K562 (cell line): Measurements from ENCODE around the gene ETNK2. TPM values are rescaled to one million over a fixed set of nuclear protein-coding genes. Genes with fewer than 3 reads are reported as not detected.

ENCODE experiments used
- ATAC-seq: fragments of 200-7000 bp; cut with Tn5 transposase; 3 replicates; pipeline ENCODE4 v1.9.1; 2020; ENCODE audit warnings: moderate library complexity
- BruUV-seq: library from RNA; stranded (reverse); fragments of 400-500 nt; replicated peaks from 2 replicates; lab custom pipeline; 2021; lab: Mats Ljungman, UMichigan
- CTCF ChIA-PET: fragments of 300-600 bp; formaldehyde crosslinking; extraction: SDS; loops from one replicate; lab custom pipeline; 2021; ENCODE audit warnings: low intra/inter-chr PET ratio; lab: Yijun Ruan, JAX
- POLR2A ChIA-PET: fragments of 300-600, 350-650 bp; sonication (Branson Sonifier 250); formaldehyde crosslinking; extraction: SDS; loops from one replicate; lab custom pipeline; 2021; ENCODE audit warnings: antibody characterized with exemption, inconsistent platforms; lab: Yijun Ruan, JAX
- DNase-seq, 4 experiments: peaks; one replicate each; pipeline versions ENCODE4 v3.0.0 to v3.0.0-alpha.2; 2011 to 2018; ENCODE audit warnings: low spot score in 3 of 4, mixed read lengths in 3 of 4; ENCODE audit errors: extremely low read depth in 1 of 4
- FAIRE-seq: peaks from 2 replicates; lab custom pipeline; 2011; peaks lifted over from hg19 to GRCh38; lab: Jason Lieb, UNC
- H2AFZ ChIP-seq: 2 replicates; pipeline ENCODE4 v1.6.0; 2011; ENCODE audit warnings: low read depth, low read length, control low read depth, inconsistent platforms
- H3K27ac ChIP-seq: fragments of 200-600 bp; 3 replicates; pipeline ENCODE4 v1.8.0; 2011; ENCODE audit warnings: low read depth, mild to moderate bottlenecking, control low read depth, inconsistent platforms, low read length, moderate library complexity, mixed read lengths; ENCODE audit errors: extremely low read depth
- H3K27me3 ChIP-seq, 2 experiments: fragments of 300-600 bp in 1 of 2; 2 replicates in 1 of 2; 3 replicates in 1 of 2; pipeline versions ENCODE4 v1.6.0 to v1.8.0; 2011; ENCODE audit warnings: inconsistent platforms in 2 of 2, low read length in 2 of 2, mild to moderate bottlenecking in 1 of 2, mixed read lengths in 1 of 2, moderate library complexity in 1 of 2; ENCODE audit not compliant: control insufficient read depth in 2 of 2, insufficient read depth in 2 of 2
- H3K36me3 ChIP-seq: fragments of 300-600 bp; 3 replicates; pipeline ENCODE4 v1.8.0; 2011; ENCODE audit warnings: mild to moderate bottlenecking, low read length, inconsistent platforms; ENCODE audit not compliant: control insufficient read depth, insufficient read depth
- H3K4me1 ChIP-seq, 2 experiments: fragments of 200-600 bp in 1 of 2; replicated peaks in 1 of 2; 2 replicates in 1 of 2; 3 replicates in 1 of 2; pipeline versions ENCODE4 v1.5.1 to v1.8.0; 2011; ENCODE audit warnings: inconsistent platforms in 2 of 2, low read length in 2 of 2, mild to moderate bottlenecking in 1 of 2, mixed read lengths in 1 of 2, moderate library complexity in 1 of 2; ENCODE audit not compliant: control insufficient read depth in 2 of 2, insufficient read depth in 2 of 2
- H3K4me2 ChIP-seq: 2 replicates; pipeline ENCODE4 v1.6.1; 2011; ENCODE audit warnings: low read length, control low read depth, inconsistent platforms, mixed read lengths; ENCODE audit not compliant: insufficient read depth
- H3K4me3 ChIP-seq: fragments of 200-600 bp; sonication (generic), shearing (Covaris generic); 2 replicates; pipeline ENCODE4 v1.5.1; 2016; ENCODE audit warnings: control low read depth, inconsistent platforms
- H3K79me2 ChIP-seq: fragments of 200-600 bp; 3 replicates; pipeline ENCODE4 v1.8.0; 2011; ENCODE audit warnings: low read length, inconsistent platforms; ENCODE audit not compliant: control insufficient read depth, insufficient read depth
- H3K9ac ChIP-seq, 2 experiments: 2 replicates each; pipeline versions ENCODE4 v1.6.0 to v1.6.1; 2011; ENCODE audit warnings: low read depth in 2 of 2, low read length in 2 of 2, control low read depth in 1 of 2, inconsistent platforms in 1 of 2, mild to moderate bottlenecking in 1 of 2, mixed read lengths in 1 of 2; ENCODE audit not compliant: insufficient read depth in 1 of 2
- H3K9me1 ChIP-seq: one replicate; pipeline ENCODE4 v1.6.0; 2011; ENCODE audit warnings: inconsistent platforms, mild to moderate bottlenecking, low read length, moderate library complexity; ENCODE audit not compliant: control insufficient read depth, insufficient read depth
- H3K9me3 ChIP-seq: replicated peaks from 2 replicates; pipeline ENCODE4 v1.5.1; 2011; ENCODE audit warnings: low read depth, low read length, inconsistent platforms; ENCODE audit not compliant: control insufficient read depth, insufficient read depth
- H4K20me1 ChIP-seq: replicated peaks from 2 replicates; pipeline ENCODE4 v1.6.1; 2011; ENCODE audit warnings: low read length, inconsistent platforms, mixed read lengths; ENCODE audit not compliant: control insufficient read depth, insufficient read depth
- MTA3 ChIP-seq: fragments of 450-650 bp; formaldehyde crosslinking; IDR thresholded peaks from 2 replicates; pipeline ENCODE4 v1.6.1; 2017; ENCODE audit warnings: mild to moderate bottlenecking, borderline replicate concordance
- RAD21 ChIP-seq, 2 experiments: fragments of 250-450 bp in 1 of 2; fragments of 450-650 bp in 1 of 2; sonication (Bioruptor Pico) in 1 of 2; formaldehyde crosslinking in 1 of 2; IDR thresholded peaks in 1 of 2; conservative IDR thresholded peaks in 1 of 2; 2 replicates each; pipeline versions ENCODE4 v1.4.0 to v1.8.0; 2020 to 2022; ENCODE audit warnings: mild to moderate bottlenecking in 2 of 2, moderate library complexity in 1 of 2
- ZNF696 ChIP-seq: fragments of 250-450 bp; sonication (Bioruptor Pico); conservative IDR thresholded peaks from 2 replicates; pipeline ENCODE4 v1.4.0; 2020; ENCODE audit warnings: mild to moderate bottlenecking, moderate library complexity
- ZSCAN29 ChIP-seq: fragments of 450-650 bp; IDR thresholded peaks from 2 replicates; pipeline ENCODE4 v1.6.1; 2017
- WGBS: fragments of 100-300 bp; shearing (Covaris generic); methylation state at CpG from one replicate; pipeline ENCODE4 v1.1.6; 2016; ENCODE audit warnings: low coverage, mixed read lengths; ENCODE audit not compliant: insufficient coverage; ENCODE audit errors: missing lambda C conversion rate; 5-methylcytosine and 5-hydroxymethylcytosine counted together
- in situ Hi-C: fragments of 300-500 bp; cut with MboI; formaldehyde crosslinking; loops from 4 replicates; pipeline ENCODE4 v1.15.0; 2018; ENCODE audit warnings: inconsistent platforms, mixed read lengths
- intact Hi-C: fragments of 100-400 bp; cut with micrococcal nuclease; formaldehyde crosslinking; loops from 2 replicates; pipeline ENCODE4 v1.14.2; 2022
- polyA plus RNA-seq, 8 experiments: library from polyadenylated mRNA; depleted of rRNA in 4 of 8; stranded (reverse) in 5 of 8; unstranded in 3 of 8; fragments of >200 nt; fragmentation: Nextera tagmentation in 2 of 8; fragmentation: Illumina TruSeq in 1 of 8; extraction: Ambion mirVana in 2 of 8; extraction: Trizol in 1 of 8; gene quantifications; 2 replicates each; pipeline versions ENCODE4 v1.2.1 to v1.2.3, GENCODE V29; 2011 to 2014; ENCODE audit warnings: inconsistent platforms in 1 of 8, missing spikeins in 1 of 8
- total RNA-seq, 7 experiments: library from RNA; depleted of rRNA in 6 of 7; stranded (reverse); fragments of >200 nt in 6 of 7; fragmentation: Illumina TruSeq in 2 of 7; extraction: Trizol in 2 of 7; gene quantifications; 2 replicates each; pipeline versions ENCODE4 v1.2.1 to v1.2.3, GENCODE V29; 2011 to 2021; ENCODE audit warnings: low replicate concordance in 1 of 7
- TF ChIP-seq, protein P1 (sequence below), 3 experiments: IDR thresholded peaks in 2 of 3; conservative IDR thresholded peaks in 1 of 3; 2 replicates each; pipeline ENCODE4 v1.5.1; 2011 to 2012; ENCODE audit warnings: low read length in 3 of 3, mild to moderate bottlenecking in 3 of 3, control low read depth in 2 of 3, improper control_type of control experiment in 1 of 3, inconsistent platforms in 1 of 3, low read depth in 1 of 3, mixed read lengths in 1 of 3, moderate library complexity in 1 of 3; ENCODE audit not compliant: insufficient read depth in 2 of 3

Gene ETNK2
- total and polyA plus RNA-seq, 9 of the 15 experiments (the other 6 are each of a cell fraction or from before 2014, with no cell fraction given) = 0.03 to 0.38 (median 0.13) TPM; not detected in 4

DNA sequence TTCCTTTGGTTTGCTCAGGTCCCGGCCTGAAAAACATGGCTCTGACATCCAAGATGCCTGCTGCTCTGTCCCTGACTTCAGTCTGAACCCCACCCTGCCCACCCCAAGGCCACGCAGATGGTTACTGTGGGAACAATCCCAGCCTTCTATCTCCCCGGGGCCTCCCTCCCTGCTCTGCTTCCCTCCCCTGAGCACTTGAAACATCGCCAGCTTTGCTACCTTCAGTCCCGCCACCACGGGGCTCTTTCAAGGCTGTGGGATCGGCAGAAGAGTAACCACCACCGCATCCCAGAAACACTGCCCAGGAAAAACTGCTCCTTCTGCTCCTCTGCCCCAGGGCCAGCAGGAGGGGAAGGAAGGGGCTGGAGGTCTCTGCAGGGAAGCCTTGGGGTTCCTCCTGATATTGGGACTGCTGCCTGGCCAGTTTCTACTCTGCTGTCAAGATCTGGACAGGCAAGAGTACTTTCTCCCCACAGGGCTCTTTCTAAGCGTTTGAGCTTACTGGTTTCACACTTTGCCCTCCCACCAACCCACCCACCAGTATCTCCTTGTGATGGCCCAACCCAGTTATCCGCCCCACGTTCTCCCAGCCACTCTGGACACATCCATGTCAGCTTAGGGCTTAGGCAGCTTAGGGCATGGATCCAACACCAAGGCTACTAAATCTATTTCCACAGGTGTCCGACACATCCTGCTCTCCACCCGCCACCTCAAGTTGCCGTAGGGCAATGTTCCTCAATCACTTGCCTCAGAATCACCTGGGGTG, 8.4 kb downstream of the ETNK2 start:
- POLR2A ChIA-PET = interaction anchor here (0.6 kb wide), 2 partner anchors 395 to 664 kb away, joined by 3 read pairs; no protein-coding TSS in a partner anchor
- no peak overlapping the region for H2AFZ ChIP-seq
- no peak overlapping the region for H3K27ac ChIP-seq
- H3K9ac ChIP-seq = no peak overlapping the region
- no peaks in the 10 kb centered on the region for H3K79me2 ChIP-seq
- intact Hi-C loops = no loop called here
- no peak overlapping the region for H3K4me3 ChIP-seq
- FAIRE-seq (no peak), DNase-seq (no peak), ATAC-seq (no peak)
- no TSS peak for BruUV-seq
- no peak for TF ChIP-seq MTA3
- no peaks in the 10 kb centered on the region for H3K4me1 ChIP-seq
- CTCF ChIA-PET = no interaction called here
- no peaks in the 10 kb centered on the region for H3K9me3 ChIP-seq
- no peak overlapping the region for H3K4me2 ChIP-seq
- no peaks in the 10 kb centered on the region for H3K36me3 ChIP-seq
- in situ Hi-C loops = no loop called here
- H3K9me1 ChIP-seq = no peaks in the 10 kb centered on the region
- 2% methylated on average over 14 of the region's 14 CpGs for WGBS
- H4K20me1 ChIP-seq = peaks cover 12% of the 10 kb centered on the region
- peaks cover 22 to 35% of the 10 kb centered on the region in 2 experiments; a peak in 3 of 5 replicates for H3K27me3 ChIP-seq

DNA sequence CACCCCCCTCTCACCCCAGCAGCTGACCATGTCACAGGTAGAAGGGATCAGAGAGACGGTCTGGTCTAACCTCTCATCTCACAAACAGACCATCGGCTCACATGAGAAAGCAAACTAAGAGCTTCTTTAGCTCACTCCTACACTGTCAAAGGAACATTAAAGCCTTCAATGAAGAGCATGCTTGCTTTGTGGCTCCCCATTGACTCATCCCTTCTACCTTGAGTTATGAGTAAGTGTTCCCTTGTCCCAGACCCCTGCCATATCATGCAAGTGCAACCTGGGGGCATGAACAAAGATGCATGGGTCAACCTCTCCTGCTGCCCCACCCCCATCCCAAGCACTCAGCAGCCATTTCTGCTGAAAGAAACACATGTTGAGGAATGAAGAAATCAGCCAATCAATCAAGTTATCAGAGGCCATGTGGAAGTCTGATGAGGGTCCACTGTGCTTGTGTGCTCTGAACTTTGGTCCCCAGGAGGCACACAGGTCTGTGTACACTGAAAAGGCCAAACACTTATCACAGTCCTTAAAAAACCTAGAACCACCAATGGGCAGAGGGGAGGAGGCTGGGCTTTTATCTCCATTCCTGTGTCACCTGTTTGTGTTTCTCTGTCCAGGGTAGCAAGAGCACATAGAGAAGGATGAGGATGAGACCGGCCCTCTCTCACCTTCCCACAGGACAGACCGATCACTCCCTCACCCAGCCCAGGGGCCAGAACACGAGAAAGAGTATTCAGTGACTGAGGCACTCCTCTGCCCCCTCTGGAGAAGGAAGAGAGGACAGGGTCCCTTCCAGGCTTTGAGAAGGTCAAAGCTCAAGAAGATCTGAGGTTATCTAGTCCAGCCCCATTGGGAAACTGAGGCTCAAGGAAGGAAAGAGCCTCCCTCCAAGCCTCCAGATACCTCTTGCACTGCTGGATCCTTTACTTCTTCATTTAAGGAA, 9.5 kb downstream of the ETNK2 start:
- no peak overlapping the region for H3K4me3 ChIP-seq
- H3K9me3 ChIP-seq = no peaks in the 10 kb centered on the region
- CTCF ChIA-PET = no interaction called here
- H3K27ac ChIP-seq = no peak overlapping the region
- intact Hi-C loops (no loop called here), in situ Hi-C loops (no loop called here)
- no peak overlapping the region for H2AFZ ChIP-seq
- POLR2A ChIA-PET = interaction anchor here (0.5 to 1.1 kb wide), 4 partner anchors 12 to 231 kb away, joined by 3 to 4 read pairs (median 3); no protein-coding TSS in a partner anchor
- no peak for FAIRE-seq
- no peaks in the 10 kb centered on the region for H3K9me1 ChIP-seq
- no peak overlapping the region for H3K9ac ChIP-seq
- no peak for TF ChIP-seq ZNF696 (CRISPR knock-in tag)
- no peak for TF ChIP-seq ZSCAN29
- 0 out of 4 replicates have a peak, but pooled peaks of 1 of the 2 experiments have one; percentile 3 for TF ChIP-seq RAD21 (CRISPR knock-in tag; conservative IDR thresholded peaks at IDR 0.05 in 1 of 2, IDR thresholded peaks at IDR 0.05 in 1 of 2)
- TF ChIP-seq, protein P1, sequence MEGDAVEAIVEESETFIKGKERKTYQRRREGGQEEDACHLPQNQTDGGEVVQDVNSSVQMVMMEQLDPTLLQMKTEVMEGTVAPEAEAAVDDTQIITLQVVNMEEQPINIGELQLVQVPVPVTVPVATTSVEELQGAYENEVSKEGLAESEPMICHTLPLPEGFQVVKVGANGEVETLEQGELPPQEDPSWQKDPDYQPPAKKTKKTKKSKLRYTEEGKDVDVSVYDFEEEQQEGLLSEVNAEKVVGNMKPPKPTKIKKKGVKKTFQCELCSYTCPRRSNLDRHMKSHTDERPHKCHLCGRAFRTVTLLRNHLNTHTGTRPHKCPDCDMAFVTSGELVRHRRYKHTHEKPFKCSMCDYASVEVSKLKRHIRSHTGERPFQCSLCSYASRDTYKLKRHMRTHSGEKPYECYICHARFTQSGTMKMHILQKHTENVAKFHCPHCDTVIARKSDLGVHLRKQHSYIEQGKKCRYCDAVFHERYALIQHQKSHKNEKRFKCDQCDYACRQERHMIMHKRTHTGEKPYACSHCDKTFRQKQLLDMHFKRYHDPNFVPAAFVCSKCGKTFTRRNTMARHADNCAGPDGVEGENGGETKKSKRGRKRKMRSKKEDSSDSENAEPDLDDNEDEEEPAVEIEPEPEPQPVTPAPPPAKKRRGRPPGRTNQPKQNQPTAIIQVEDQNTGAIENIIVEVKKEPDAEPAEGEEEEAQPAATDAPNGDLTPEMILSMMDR (IDR thresholded peaks at IDR 0.05 in 2 of 3, conservative IDR thresholded peaks at IDR 0.05 in 1 of 3; ENCODE audit: insufficient read depth in 2 of 3, low read depth in 1 of 3, low read length in 3 of 3) = peak in 1 of 3 experiments; percentile 7; a peak in 1 of 6 replicates
- no peaks in the 10 kb centered on the region for H3K36me3 ChIP-seq
- WGBS = 0% methylated on average over 5 of the region's 5 CpGs
- H3K4me2 ChIP-seq = no peak overlapping the region
- no TSS peak for BruUV-seq
- H4K20me1 ChIP-seq = peaks cover 13% of the 10 kb centered on the region; the same call in 1 of the 2 replicates
- DNase-seq = no peak
- H3K27me3 ChIP-seq = peaks cover 22 to 41% of the 10 kb centered on the region in 2 experiments; a peak in 3 of 5 replicates
- peak; percentile 67 for ATAC-seq
- H3K79me2 ChIP-seq = no peaks in the 10 kb centered on the region
- H3K4me1 ChIP-seq = no peaks in the 10 kb centered on the region
